Breast epithelium (tissue), 4 donors: ENCODE results near the gene OR4N5. TPM values are rescaled to one million over a fixed set of nuclear protein-coding genes. Genes with fewer than 3 reads are reported as not detected.

Source experiments
- DNase-seq, 2 donors: peaks; one replicate each; pipeline ENCODE4 v3.0.0-alpha.2; 2019; ENCODE audit warnings: low spot score in 2 of 2
- H3K27ac ChIP-seq, 2 donors: fragments of 200-600 bp; sonication (generic) in 1 of 2; one replicate each; pipeline ENCODE4 v1.5.1; 2016 to 2019; ENCODE audit warnings: mild to moderate bottlenecking in 1 of 2
- H3K27me3 ChIP-seq, 2 donors: fragments of 200-600 bp; sonication (generic) in 1 of 2; one replicate each; pipeline versions ENCODE4 v1.5.1 to v1.6.0; 2017 to 2019; ENCODE audit warnings: control low read depth in 1 of 2, mild to moderate bottlenecking in 1 of 2
- H3K36me3 ChIP-seq: fragments of 200-600 bp; one replicate; pipeline ENCODE4 v1.5.1; 2019
- H3K4me1 ChIP-seq, 2 donors: fragments of 200-600 bp; sonication (generic); one replicate each; pipeline ENCODE4 v1.5.1; 2016 to 2019; ENCODE audit warnings: control low read depth in 1 of 2
- H3K4me3 ChIP-seq, 3 donors: fragments of 200-600 bp; sonication (generic); 1 replicate in 2 of 3; 2 replicates in 1 of 3; pipeline ENCODE4 v1.5.1; 2016 to 2019; ENCODE audit warnings: mild to moderate bottlenecking in 3 of 3, moderate library complexity in 2 of 3
- H3K9me3 ChIP-seq, 2 donors: fragments of 200-600 bp; sonication (generic) in 1 of 2; one replicate each; pipeline ENCODE4 v1.5.1; 2016 to 2019; ENCODE audit warnings: control low read depth in 1 of 2
- POLR2A ChIP-seq: fragments of 450-650 bp; IDR thresholded peaks from one replicate; pipeline ENCODE4 v1.6.1; 2016; ENCODE audit warnings: antibody characterized with exemption, mild to moderate bottlenecking, moderate library complexity
- POLR2AphosphoS5 ChIP-seq, 3 donors: sonication (generic); formaldehyde crosslinking; IDR thresholded peaks; one replicate each; pipeline ENCODE4 v1.6.1; 2017; ENCODE audit warnings: antibody characterized with exemption in 3 of 3
- intact Hi-C: fragments of 100-400 bp; cut with DNase I; formaldehyde crosslinking; loops from one replicate; pipeline ENCODE4 v1.15.1; 2023; ENCODE audit warnings: low total_unique reads
- total RNA-seq, 3 donors: library from RNA; depleted of rRNA; stranded (reverse); fragments of >200 nt; gene quantifications; one replicate each; pipeline ENCODE4 v1.1.0, GENCODE V29; 2016
- TF ChIP-seq, protein P1 (sequence below), 3 donors: fragments of 450-650 bp; IDR thresholded peaks; one replicate each; pipeline ENCODE4 v1.5.1; 2016 to 2017; ENCODE audit warnings: antibody characterized with exemption in 3 of 3, mild to moderate bottlenecking in 3 of 3, moderate library complexity in 3 of 3

Gene OR4N5
- total RNA-seq, 3 donors from 2014 or later = not detected

- intact Hi-C loops = no loop called here
- TF ChIP-seq, protein P1, sequence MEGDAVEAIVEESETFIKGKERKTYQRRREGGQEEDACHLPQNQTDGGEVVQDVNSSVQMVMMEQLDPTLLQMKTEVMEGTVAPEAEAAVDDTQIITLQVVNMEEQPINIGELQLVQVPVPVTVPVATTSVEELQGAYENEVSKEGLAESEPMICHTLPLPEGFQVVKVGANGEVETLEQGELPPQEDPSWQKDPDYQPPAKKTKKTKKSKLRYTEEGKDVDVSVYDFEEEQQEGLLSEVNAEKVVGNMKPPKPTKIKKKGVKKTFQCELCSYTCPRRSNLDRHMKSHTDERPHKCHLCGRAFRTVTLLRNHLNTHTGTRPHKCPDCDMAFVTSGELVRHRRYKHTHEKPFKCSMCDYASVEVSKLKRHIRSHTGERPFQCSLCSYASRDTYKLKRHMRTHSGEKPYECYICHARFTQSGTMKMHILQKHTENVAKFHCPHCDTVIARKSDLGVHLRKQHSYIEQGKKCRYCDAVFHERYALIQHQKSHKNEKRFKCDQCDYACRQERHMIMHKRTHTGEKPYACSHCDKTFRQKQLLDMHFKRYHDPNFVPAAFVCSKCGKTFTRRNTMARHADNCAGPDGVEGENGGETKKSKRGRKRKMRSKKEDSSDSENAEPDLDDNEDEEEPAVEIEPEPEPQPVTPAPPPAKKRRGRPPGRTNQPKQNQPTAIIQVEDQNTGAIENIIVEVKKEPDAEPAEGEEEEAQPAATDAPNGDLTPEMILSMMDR (IDR thresholded peaks at IDR 0.05) = no peak
- TF ChIP-seq POLR2AphosphoS5 (IDR thresholded peaks at IDR 0.05) = no peak
- no peak for TF ChIP-seq POLR2A
- no peak for DNase-seq
- H3K27ac ChIP-seq = no peak overlapping the region
- H3K4me3 ChIP-seq = no peak overlapping the region
- no peaks in the 10 kb centered on the region for H3K4me1 ChIP-seq
- H3K9me3 ChIP-seq = no peaks in the 10 kb centered on the region
- no peaks in the 10 kb centered on the region for H3K36me3 ChIP-seq
- peaks cover 0 to 4% of the 10 kb centered on the region in 2 donors for H3K27me3 ChIP-seq
These were observed 52.8 kb downstream of the OR4N5 start for GRCh38 chr14:20191396-20191795.

DNA sequence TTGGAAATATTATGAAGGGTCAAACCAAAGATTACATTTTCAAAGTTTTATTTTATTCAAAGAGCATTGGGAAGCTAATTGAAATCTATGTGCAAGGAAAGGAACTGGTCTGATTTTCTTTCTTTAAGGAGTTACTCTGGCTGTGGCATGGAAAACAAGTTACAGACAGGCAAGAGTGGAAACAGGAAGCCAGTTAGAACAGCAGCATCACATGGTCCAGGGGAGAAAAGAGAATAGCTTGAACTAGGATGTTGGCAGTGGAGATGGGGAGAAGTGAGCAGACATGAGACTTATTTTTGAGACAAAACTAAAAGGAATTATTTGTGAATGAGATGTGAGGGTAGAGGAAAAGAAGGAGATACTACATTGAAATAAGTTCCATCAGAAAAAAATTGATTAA, 55.5 kb downstream of the OR4N5 start:
- DNase-seq = no peak
- Histone ChIP-seq H3K4me1 (no peaks in the 10 kb centered on the region), H3K27me3 (peaks cover 0 to 4% of the 10 kb centered on the region in 2 donors), H3K27ac (no peak overlapping the region), H3K4me3 (no peak overlapping the region), H3K36me3 (no peaks in the 10 kb centered on the region), H3K9me3 (no peaks in the 10 kb centered on the region)
- intact Hi-C loops = no loop called here
- TF ChIP-seq POLR2A = no peak

Other genes with a start within 250 kb of the OR4N5 start
- not detected for gene OR4K5, start 218.2 kb upstream of the OR4N5 start, total RNA-seq
- gene OR4K1, start 207.9 kb upstream of the OR4N5 start, total RNA-seq = not detected
- not detected for gene OR4K15, start 163.2 kb upstream of the OR4N5 start, total RNA-seq
- gene OR4Q2, start 136.7 kb upstream of the OR4N5 start, total RNA-seq = not detected
- gene OR4K14, start 119.5 kb upstream of the OR4N5 start, total RNA-seq = not detected
- not detected for gene OR4K13, start 102.8 kb upstream of the OR4N5 start, total RNA-seq
- not detected for gene OR4L1, start 78.8 kb upstream of the OR4N5 start, total RNA-seq
- gene OR4K17, start 28.1 kb upstream of the OR4N5 start, total RNA-seq = not detected
- gene OR11G2, start 52.1 kb downstream of the OR4N5 start, total RNA-seq = not detected
- gene OR11H6, start 84.9 kb downstream of the OR4N5 start, total RNA-seq = not detected
- gene OR11H7, start 90.2 kb downstream of the OR4N5 start, total RNA-seq = not detected
- gene OR11H4, start 100.5 kb downstream of the OR4N5 start, total RNA-seq = not detected
- gene TTC5, start 167.1 kb downstream of the OR4N5 start, total RNA-seq = 10 to 100 TPM; 10.1 to 21.0 (median 16.2) TPM
- 10 to 100 TPM; 65.8 to 78.3 (median 65.9) TPM for gene CCNB1IP1, start 194.5 kb downstream of the OR4N5 start, total RNA-seq
- gene PARP2, start 204.8 kb downstream of the OR4N5 start, total RNA-seq = 10 to 100 TPM; 14.7 to 20.0 (median 17.9) TPM